ENCODE measurements around the gene ZFAND4.

Gene ZFAND4

GRCh38 chr10:45594276-45595157 is 78.1 kb downstream of the ZFAND4 start:
- peaks cover 21% of the 10 kb centered on the region for H3K79me2 ChIP-seq (ENCODE audit: insufficient read depth, low read length)
- no peaks in the 10 kb centered on the region for H3F3A ChIP-seq (ENCODE audit: low read depth)
- H3K9me3 ChIP-seq (ENCODE audit: insufficient read depth, low read depth, low read length): no peaks in the 10 kb centered on the region; the same call in 1 of the 2 replicates
- H3K4me1 ChIP-seq (ENCODE audit: insufficient read depth, low read length, poor library complexity, severe bottlenecking): peaks cover 28% of the 10 kb centered on the region
- no peaks in the 10 kb centered on the region for H3K9me2 ChIP-seq (replicated peaks; ENCODE audit: low read depth, low read length)
- TF ChIP-seq EZH2phosphoT487 (IDR thresholded peaks at IDR 0.05; ENCODE audit: borderline replicate concordance): no peak
- TF ChIP-seq CTCF (conservative IDR thresholded peaks at IDR 0.05; ENCODE audit: low read length): no peak
- peak overlapping the region; percentile 95 for H2AFZ ChIP-seq (ENCODE audit: low read length)
- H4K20me1 ChIP-seq (ENCODE audit: insufficient read depth, low read length, poor library complexity, severe bottlenecking): no peaks in the 10 kb centered on the region
- peak overlapping the region; percentile 82 for H3K4me2 ChIP-seq (ENCODE audit: low read depth, low read length, poor library complexity, severe bottlenecking)
- no peaks in the 10 kb centered on the region for H3K27me3 ChIP-seq (ENCODE audit: insufficient read depth, low read length, poor library complexity, severe bottlenecking)
- no peaks in the 10 kb centered on the region for H3K36me3 ChIP-seq (ENCODE audit: insufficient read depth, low read length)
- peak overlapping the region; percentile 75 for H3K9ac ChIP-seq (ENCODE audit: low read depth, low read length, poor library complexity, severe bottlenecking)
- peak overlapping the region; percentile 89 for H3K4me3 ChIP-seq (ENCODE audit: low read length, poor library complexity, severe bottlenecking)

- Histone ChIP-seq H3K9me2 (replicated peaks; ENCODE audit: low read depth, low read length) (no peaks in the 10 kb centered on the region), H2AFZ (ENCODE audit: low read length) (peak overlapping the region; percentile 95), H3F3A (ENCODE audit: low read depth) (no peaks in the 10 kb centered on the region), H3K9ac (ENCODE audit: low read depth, low read length, poor library complexity, severe bottlenecking) (peak overlapping the region; percentile 75), H3K4me3 (ENCODE audit: low read length, poor library complexity, severe bottlenecking) (peak overlapping the region; percentile 89), H3K27me3 (ENCODE audit: insufficient read depth, low read length, poor library complexity, severe bottlenecking) (no peaks in the 10 kb centered on the region), H3K79me2 (ENCODE audit: insufficient read depth, low read length) (peaks cover 21% of the 10 kb centered on the region), H4K20me1 (ENCODE audit: insufficient read depth, low read length, poor library complexity, severe bottlenecking) (no peaks in the 10 kb centered on the region), H3K36me3 (ENCODE audit: insufficient read depth, low read length) (no peaks in the 10 kb centered on the region), H3K4me1 (ENCODE audit: insufficient read depth, low read length, poor library complexity, severe bottlenecking) (peaks cover 28% of the 10 kb centered on the region), H3K9me3 (ENCODE audit: insufficient read depth, low read depth, low read length) (no peaks in the 10 kb centered on the region; the same call in 1 of the 2 replicates), H3K4me2 (ENCODE audit: low read depth, low read length, poor library complexity, severe bottlenecking) (peak overlapping the region; percentile 82)
- TF ChIP-seq EZH2phosphoT487 (IDR thresholded peaks at IDR 0.05; ENCODE audit: borderline replicate concordance) (no peak), CTCF (conservative IDR thresholded peaks at IDR 0.05; ENCODE audit: low read length) (no peak)
Observed at GRCh38 chr10:45593938-45594275, 78.7 kb downstream of the ZFAND4 start.

DNA sequence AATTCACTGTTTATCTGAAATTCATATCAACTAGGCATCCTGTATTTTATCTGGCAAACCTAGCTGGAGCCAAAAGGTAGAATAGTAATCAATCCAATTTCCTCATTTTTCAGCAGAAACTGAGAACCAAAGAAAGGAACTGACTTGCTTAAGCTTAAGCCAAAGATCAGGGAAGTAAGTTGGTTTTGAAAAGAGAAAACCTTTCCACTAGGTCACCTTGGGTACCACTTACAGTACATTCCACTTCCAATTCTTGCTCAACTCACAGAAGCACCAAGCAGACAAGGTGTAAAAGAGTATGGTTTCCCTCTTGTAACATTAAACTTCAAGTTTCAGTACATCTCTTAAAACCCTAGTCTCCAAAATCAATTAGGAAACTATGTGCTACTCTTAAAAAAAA is 79.6 kb downstream of the ZFAND4 start:
- peak overlapping the region; percentile 75 for H3K9ac ChIP-seq (ENCODE audit: low read depth, low read length, poor library complexity, severe bottlenecking)
- H3K9me2 ChIP-seq (replicated peaks; ENCODE audit: low read depth, low read length): no peaks in the 10 kb centered on the region
- peak overlapping the region; percentile 82 for H3K4me2 ChIP-seq (ENCODE audit: low read depth, low read length, poor library complexity, severe bottlenecking)
- H3K4me3 ChIP-seq (ENCODE audit: low read length, poor library complexity, severe bottlenecking): peak overlapping the region; percentile 89
- no peaks in the 10 kb centered on the region; the same call in 1 of the 2 replicates for H3K9me3 ChIP-seq (ENCODE audit: insufficient read depth, low read depth, low read length)
- H3F3A ChIP-seq (ENCODE audit: low read depth): no peaks in the 10 kb centered on the region
- no peak for TF ChIP-seq CTCF (conservative IDR thresholded peaks at IDR 0.05; ENCODE audit: low read length)
- TF ChIP-seq EZH2phosphoT487 (IDR thresholded peaks at IDR 0.05; ENCODE audit: borderline replicate concordance): no peak
- no peak overlapping the region for H2AFZ ChIP-seq (ENCODE audit: low read length)
- H3K27me3 ChIP-seq (ENCODE audit: insufficient read depth, low read length, poor library complexity, severe bottlenecking): no peaks in the 10 kb centered on the region
- H4K20me1 ChIP-seq (ENCODE audit: insufficient read depth, low read length, poor library complexity, severe bottlenecking): no peaks in the 10 kb centered on the region
- H3K79me2 ChIP-seq (ENCODE audit: insufficient read depth, low read length): peaks cover 21% of the 10 kb centered on the region
- peaks cover 28% of the 10 kb centered on the region for H3K4me1 ChIP-seq (ENCODE audit: insufficient read depth, low read length, poor library complexity, severe bottlenecking)
- H3K36me3 ChIP-seq (ENCODE audit: insufficient read depth, low read length): no peaks in the 10 kb centered on the region

Measured in Loucy (cell line).